Mesenchymal stem cell (in vitro differentiated cells and primary cell): ENCODE data around the gene GCNT2.

Experiments
- DNase-seq: peaks from one replicate; pipeline ENCODE4 v3.0.0-alpha.2; 2013
- H2AFZ ChIP-seq: one replicate; pipeline ENCODE4 v1.6.1; 2013; ENCODE audit warnings: low read depth, mild to moderate bottlenecking, control low read depth, inconsistent platforms, low read length, moderate library complexity
- H2AK5ac ChIP-seq: 2 replicates; pipeline ENCODE4 v1.6.1; 2013; ENCODE audit warnings: low read length, moderate library complexity, mild to moderate bottlenecking, inconsistent platforms; ENCODE audit not compliant: severe bottlenecking
- H2BK120ac ChIP-seq: one replicate; pipeline ENCODE4 v1.6.1; 2013; ENCODE audit warnings: low read depth, mild to moderate bottlenecking, inconsistent platforms, low read length, moderate library complexity
- H2BK12ac ChIP-seq, 2 experiments: one replicate each; pipeline ENCODE4 v1.6.1; 2013; ENCODE audit warnings: inconsistent platforms in 2 of 2, low read length in 2 of 2, mild to moderate bottlenecking in 2 of 2, moderate library complexity in 2 of 2, control low read depth in 1 of 2
- H2BK15ac ChIP-seq: one replicate; pipeline ENCODE4 v1.6.1; 2013; ENCODE audit warnings: mild to moderate bottlenecking, low read depth, inconsistent platforms; ENCODE audit not compliant: poor library complexity, severe bottlenecking
- H2BK5ac ChIP-seq: 2 replicates; pipeline ENCODE4 v1.6.1; 2013; ENCODE audit warnings: low read depth, mild to moderate bottlenecking, low read length, control low read depth, inconsistent platforms; ENCODE audit not compliant: poor library complexity, severe bottlenecking
- H3K14ac ChIP-seq, 2 experiments: one replicate each; pipeline ENCODE4 v1.6.1; 2013; ENCODE audit warnings: inconsistent platforms in 2 of 2, low read length in 2 of 2, control low read depth in 1 of 2, mild to moderate bottlenecking in 1 of 2, moderate library complexity in 1 of 2
- H3K18ac ChIP-seq, 2 experiments: one replicate each; pipeline ENCODE4 v1.6.1; 2013; ENCODE audit warnings: inconsistent platforms in 2 of 2, low read length in 2 of 2, control low read depth in 1 of 2, low read depth in 1 of 2, mild to moderate bottlenecking in 1 of 2
- H3K23ac ChIP-seq, 2 experiments: one replicate each; pipeline ENCODE4 v1.6.1; 2013; ENCODE audit warnings: inconsistent platforms in 2 of 2, low read length in 2 of 2, mild to moderate bottlenecking in 2 of 2, moderate library complexity in 2 of 2, control low read depth in 1 of 2
- H3K27ac ChIP-seq: 2 replicates; pipeline ENCODE4 v1.5.1; 2013; ENCODE audit warnings: mild to moderate bottlenecking, moderate library complexity, low read length, control low read depth, inconsistent platforms; ENCODE audit not compliant: poor library complexity, severe bottlenecking
- H3K27me3 ChIP-seq, 2 experiments: 2 replicates each; pipeline versions ENCODE4 v1.6.1 to v1.7.0; 2013; ENCODE audit warnings: low read length in 2 of 2, mild to moderate bottlenecking in 2 of 2, moderate library complexity in 2 of 2, control low read depth in 1 of 2, inconsistent platforms in 1 of 2; ENCODE audit not compliant: control insufficient read depth in 1 of 2, insufficient read depth in 1 of 2
- H3K36me3 ChIP-seq, 2 experiments: 2 replicates each; pipeline versions ENCODE4 v1.6.1 to v1.7.0; 2013; ENCODE audit warnings: low read length in 2 of 2, control low read depth in 1 of 2, inconsistent platforms in 1 of 2, low read depth in 1 of 2, mild to moderate bottlenecking in 1 of 2; ENCODE audit not compliant: insufficient read depth in 2 of 2, control insufficient read depth in 1 of 2
- H3K4ac ChIP-seq, 2 experiments: one replicate each; pipeline ENCODE4 v1.6.1; 2013; ENCODE audit warnings: inconsistent platforms in 2 of 2, low read length in 2 of 2, mild to moderate bottlenecking in 2 of 2, moderate library complexity in 2 of 2, control low read depth in 1 of 2, low read depth in 1 of 2
- H3K4me1 ChIP-seq: 2 replicates; pipeline ENCODE4 v1.6.1; 2013; ENCODE audit warnings: low read depth, low read length, control low read depth; ENCODE audit not compliant: control insufficient read depth, insufficient read depth
- H3K4me2 ChIP-seq: 2 replicates; pipeline ENCODE4 v1.6.1; 2013; ENCODE audit warnings: low read length, mild to moderate bottlenecking, inconsistent platforms; ENCODE audit not compliant: poor library complexity, severe bottlenecking
- H3K4me3 ChIP-seq, 2 experiments: 2 replicates each; pipeline versions ENCODE4 v1.5.1 to v1.7.0; 2013; ENCODE audit warnings: low read length in 2 of 2, mild to moderate bottlenecking in 2 of 2, control low read depth in 1 of 2, low read depth in 1 of 2; ENCODE audit not compliant: insufficient read depth in 1 of 2
- H3K79me1 ChIP-seq: replicated peaks from 2 replicates; pipeline ENCODE4 v1.6.1; 2013; ENCODE audit warnings: mild to moderate bottlenecking, control low read depth, low read length, inconsistent platforms; ENCODE audit not compliant: poor library complexity, severe bottlenecking
- H3K9ac ChIP-seq: 2 replicates; pipeline ENCODE4 v1.7.0; 2013; ENCODE audit warnings: mild to moderate bottlenecking, low read length, moderate library complexity
- H3K9me3 ChIP-seq: 2 replicates; pipeline ENCODE4 v1.7.0; 2013; ENCODE audit warnings: mild to moderate bottlenecking, low read length; ENCODE audit not compliant: control insufficient read depth
- H4K8ac ChIP-seq: one replicate; pipeline ENCODE4 v1.6.1; 2013; ENCODE audit warnings: inconsistent platforms, mild to moderate bottlenecking, low read length, moderate library complexity
- H4K91ac ChIP-seq: one replicate; pipeline ENCODE4 v1.6.1; 2013; ENCODE audit warnings: mild to moderate bottlenecking, low read length, inconsistent platforms
- WGBS: methylation state at CpG from one replicate; pipeline ENCODE4 v1.1.7; 2013; ENCODE audit warnings: mixed read lengths; 5-methylcytosine and 5-hydroxymethylcytosine counted together

Gene GCNT2

GRCh38 chr6:10552270-10552810 is 31.2 kb downstream of the GCNT2 start:
- Histone ChIP-seq H3K4me3 (no peak overlapping the region), H3K18ac (no peak overlapping the region), H2BK5ac (no peak overlapping the region), H3K4me1 (peaks cover 5% of the 10 kb centered on the region), H3K27ac (no peak overlapping the region), H2BK15ac (no peak overlapping the region), H3K14ac (no peak overlapping the region), H3K9ac (no peak overlapping the region), H2BK12ac (no peak overlapping the region), H3K79me1 (no peaks in the 10 kb centered on the region), H2AFZ (no peak overlapping the region), H2BK120ac (no peak overlapping the region), H3K9me3 (no peaks in the 10 kb centered on the region), H3K27me3 (peaks cover 0 to 20% of the 10 kb centered on the region in 2 experiments), H4K91ac (no peak overlapping the region), H4K8ac (no peak overlapping the region), H3K23ac (no peak overlapping the region), H3K4ac (no peak overlapping the region), H3K4me2 (no peak overlapping the region), H2AK5ac (no peak overlapping the region), H3K36me3 (no peaks in the 10 kb centered on the region)
- no peak for DNase-seq
- WGBS, result no CpG with 5 or more reads among the region's 5 CpGs

GRCh38 chr6:10553871-10554270 is 32.7 kb downstream of the GCNT2 start:
- no peak overlapping the region for H2AK5ac ChIP-seq
- H2BK15ac ChIP-seq, result no peak overlapping the region
- 86% methylated on average over 1 of the region's 1 CpG for WGBS
- no peak overlapping the region for H2BK5ac ChIP-seq
- peaks cover 0 to 34% of the 10 kb centered on the region in 2 experiments for H3K27me3 ChIP-seq
- no peak overlapping the region for H3K18ac ChIP-seq
- H3K4me3 ChIP-seq, result no peak overlapping the region
- H3K4ac ChIP-seq, result no peak overlapping the region
- no peaks in the 10 kb centered on the region for H3K79me1 ChIP-seq
- H4K91ac ChIP-seq, result no peak overlapping the region
- no peak overlapping the region for H3K27ac ChIP-seq
- no peak overlapping the region for H3K23ac ChIP-seq
- H2BK120ac ChIP-seq, result no peak overlapping the region
- no peak for DNase-seq
- H3K4me2 ChIP-seq, result no peak overlapping the region
- H3K9me3 ChIP-seq, result no peaks in the 10 kb centered on the region
- no peak overlapping the region for H2AFZ ChIP-seq
- no peaks in the 10 kb centered on the region for H3K36me3 ChIP-seq
- no peak overlapping the region for H2BK12ac ChIP-seq
- no peak overlapping the region for H3K9ac ChIP-seq
- H3K4me1 ChIP-seq, result peaks cover 7% of the 10 kb centered on the region
- H4K8ac ChIP-seq, result no peak overlapping the region
- no peak overlapping the region for H3K14ac ChIP-seq

- Histone ChIP-seq H3K79me1 (no peaks in the 10 kb centered on the region), H2AFZ (no peak overlapping the region), H2BK15ac (no peak overlapping the region), H3K27me3 (peaks cover 0 to 44% of the 10 kb centered on the region in 2 experiments), H2BK5ac (no peak overlapping the region), H2BK12ac (no peak overlapping the region), H3K27ac (no peak overlapping the region), H3K36me3 (no peaks in the 10 kb centered on the region), H3K4me3 (no peak overlapping the region), H3K4me1 (peaks cover 9% of the 10 kb centered on the region), H3K9ac (no peak overlapping the region), H3K23ac (no peak overlapping the region), H4K8ac (no peak overlapping the region), H2BK120ac (no peak overlapping the region), H3K9me3 (no peaks in the 10 kb centered on the region), H4K91ac (no peak overlapping the region), H2AK5ac (no peak overlapping the region), H3K18ac (peak overlapping the region in 1 of 2 experiments; percentile 28), H3K14ac (no peak overlapping the region), H3K4ac (no peak overlapping the region), H3K4me2 (no peak overlapping the region)
- no peak for DNase-seq
- WGBS, result 44% methylated on average over 7 of the region's 7 CpGs
These were observed 33.7 kb downstream of the GCNT2 start for GRCh38 chr6:10554826-10555225.

GRCh38 chr6:10555625-10556309 is 34.6 kb downstream of the GCNT2 start:
- peaks cover 0 to 51% of the 10 kb centered on the region in 2 experiments for H3K27me3 ChIP-seq
- H2AK5ac ChIP-seq, result no peak overlapping the region
- H2AFZ ChIP-seq, result peak overlapping the region; percentile 64

More at GRCh38 chr6:10555625-10556309, 34.6 kb downstream of the GCNT2 start:
- Histone ChIP-seq H3K4me2 (peak overlapping the region; percentile 92), H2BK120ac (peak overlapping the region; percentile 15), H3K23ac (no peak overlapping the region), H3K27ac (peak overlapping the region; percentile 3), H3K9me3 (no peaks in the 10 kb centered on the region), H2BK15ac (peak overlapping the region; percentile 54), H3K18ac (peak overlapping the region; percentile 46 to 64), H3K79me1 (no peaks in the 10 kb centered on the region), H4K91ac (no peak overlapping the region), H3K4me3 (peak overlapping the region; percentile 53 to 72), H3K9ac (peak overlapping the region; percentile 53), H3K14ac (peak overlapping the region in 1 of 2 experiments; percentile 22), H3K4me1 (peaks cover 9% of the 10 kb centered on the region), H2BK12ac (peak overlapping the region; percentile 21 to 29), H3K4ac (peak overlapping the region; percentile 24 to 35), H2BK5ac (peak overlapping the region; percentile 4), H3K36me3 (no peaks in the 10 kb centered on the region), H4K8ac (peak overlapping the region; percentile 42)
- peak; percentile 53 for DNase-seq
- 3% methylated on average over 22 of the region's 22 CpGs for WGBS
